Ascending aorta (tissue), 2 donors: ENCODE results near the gene MAST3. TPM values are rescaled to one million over a fixed set of nuclear protein-coding genes. Genes with fewer than 3 reads are reported as not detected.

Source experiments
- DNase-seq, 2 donors: peaks; one replicate each; pipeline ENCODE4 v3.0.0-alpha.2; 2019; ENCODE audit warnings: low spot score in 2 of 2
- H3K27ac ChIP-seq, 2 donors: fragments of 200-600 bp; sonication (generic); one replicate each; pipeline ENCODE4 v1.5.1; 2016 to 2017; ENCODE audit warnings: mild to moderate bottlenecking in 1 of 2
- H3K27me3 ChIP-seq: fragments of 200-600 bp; sonication (generic); one replicate; pipeline ENCODE4 v1.5.1; 2017
- H3K36me3 ChIP-seq, 2 donors: fragments of 200-600 bp; sonication (generic); one replicate each; pipeline ENCODE4 v1.5.1; 2016
- H3K4me1 ChIP-seq, 2 donors: fragments of 200-600 bp; sonication (generic); one replicate each; pipeline ENCODE4 v1.5.1; 2016 to 2017; ENCODE audit warnings: mild to moderate bottlenecking in 1 of 2
- H3K4me3 ChIP-seq, 2 donors: fragments of 200-600 bp; sonication (generic); one replicate each; pipeline ENCODE4 v1.5.1; 2016 to 2017; ENCODE audit warnings: mild to moderate bottlenecking in 1 of 2
- H3K9me3 ChIP-seq, 2 donors: fragments of 200-600 bp; sonication (generic); one replicate each; pipeline ENCODE4 v1.5.1; 2016
- CTCF ChIP-seq, 3 experiments: fragments of 200-600 bp in 2 of 3; fragments of 450-650 bp in 1 of 3; sonication (generic) in 2 of 3; IDR thresholded peaks; one replicate each; pipeline ENCODE4 v1.5.1; 2016 to 2019; ENCODE audit warnings: antibody characterized with exemption in 3 of 3, mild to moderate bottlenecking in 1 of 3, moderate library complexity in 1 of 3
- intact Hi-C: fragments of 100-400 bp; cut with DNase I; formaldehyde crosslinking; loops from one replicate; pipeline ENCODE4 v1.15.1; 2023
- total RNA-seq: library from RNA; depleted of rRNA; stranded (reverse); fragments of >200 nt; gene quantifications from one replicate; pipeline ENCODE4 v1.1.0, GENCODE V29; 2016

MAST3 gene
- total RNA-seq, result 32.8 TPM

- Histone ChIP-seq H3K9me3 (no peaks in the 10 kb centered on the region), H3K4me3 (peak within 1 kb of the TSS; percentile 65 to 76), H3K27ac (peak within 1 kb of the TSS in 1 of 2 donors; percentile 49), H3K4me1 (peaks cover 6 to 34% of the 10 kb centered on the region in 2 donors), H3K27me3 (no peaks in the 10 kb centered on the region), H3K36me3 (no peaks in the 10 kb centered on the region)
- TF ChIP-seq CTCF (IDR thresholded peaks at IDR 0.05), result no peak
- peak; percentile 70 to 93 for DNase-seq
- intact Hi-C loops, result no loop called here
These were observed at the start of gene MAST3 for GRCh38 chr19:18097217-18097992. TSS of gene MAST3 (plus strand) at chr19:18097778. CDS start at chr19:18097793, 15 bp downstream.

- Histone ChIP-seq H3K4me1 (peaks cover 22 to 53% of the 10 kb centered on the region in 2 donors), H3K4me3 (no peak overlapping the region), H3K36me3 (no peaks in the 10 kb centered on the region), H3K27ac (peak overlapping the region; percentile 85 to 87), H3K9me3 (no peaks in the 10 kb centered on the region), H3K27me3 (no peaks in the 10 kb centered on the region)
- intact Hi-C loops, result loop anchor here (1.0 kb wide), 1 partner anchor 28 kb away; no protein-coding TSS in a partner anchor
- DNase-seq, result peak; percentile 77 to 96
- TF ChIP-seq CTCF (IDR thresholded peaks at IDR 0.05), result no peak
These were observed 48.2 kb upstream of the MAST3 start for GRCh38 chr19:18049385-18049784.

- Histone ChIP-seq H3K4me1 (peaks cover 17 to 40% of the 10 kb centered on the region in 2 donors), H3K9me3 (no peaks in the 10 kb centered on the region), H3K27me3 (no peaks in the 10 kb centered on the region), H3K4me3 (peak overlapping the region; percentile 38 to 47), H3K36me3 (no peaks in the 10 kb centered on the region), H3K27ac (peak overlapping the region; percentile 80 to 85)
- TF ChIP-seq CTCF (IDR thresholded peaks at IDR 0.05), result no peak
- intact Hi-C loops, result loop anchor here (10.0 kb wide), 1 partner anchor 187 kb away; no protein-coding TSS in a partner anchor
- DNase-seq, result peak in 1 of 2 donors; percentile 72
These were observed 45.7 kb upstream of the MAST3 start for GRCh38 chr19:18051887-18052286.

- Histone ChIP-seq H3K27me3 (no peaks in the 10 kb centered on the region), H3K9me3 (no peaks in the 10 kb centered on the region), H3K27ac (peak overlapping the region; percentile 80 to 85), H3K4me3 (no peak overlapping the region), H3K4me1 (peaks cover 17 to 51% of the 10 kb centered on the region in 2 donors), H3K36me3 (no peaks in the 10 kb centered on the region)
- peak in 1 of 2 donors; percentile 73 for DNase-seq
- intact Hi-C loops, result loop anchor here (10.0 kb wide), 1 partner anchor 189 kb away; no protein-coding TSS in a partner anchor
- no peak for TF ChIP-seq CTCF (IDR thresholded peaks at IDR 0.05)
These were observed 43.9 kb upstream of the MAST3 start for GRCh38 chr19:18053576-18054219.

GRCh38 chr19:18055967-18056366 lies 41.6 kb upstream of the MAST3 start:
- H3K4me1 ChIP-seq, result peaks cover 9 to 32% of the 10 kb centered on the region in 2 donors
- H3K4me3 ChIP-seq, result no peak overlapping the region
- no peak for TF ChIP-seq CTCF (IDR thresholded peaks at IDR 0.05)
- no peak overlapping the region for H3K27ac ChIP-seq
- H3K36me3 ChIP-seq, result no peaks in the 10 kb centered on the region
- H3K27me3 ChIP-seq, result no peaks in the 10 kb centered on the region
- DNase-seq, result no peak
- intact Hi-C loops, result loop anchor here (10.0 kb wide), 1 partner anchor 191 kb away; no protein-coding TSS in a partner anchor
- no peaks in the 10 kb centered on the region for H3K9me3 ChIP-seq
